ENCODE results near the gene SLX4IP. TPM values are rescaled to one million over a fixed set of nuclear protein-coding genes. Genes with fewer than 3 reads are reported as not detected.

SLX4IP gene
- polyA plus RNA-seq, 2 of the 4 experiments (the other 2 are of a cell fraction) = 3.4 to 7.5 TPM

DNA sequence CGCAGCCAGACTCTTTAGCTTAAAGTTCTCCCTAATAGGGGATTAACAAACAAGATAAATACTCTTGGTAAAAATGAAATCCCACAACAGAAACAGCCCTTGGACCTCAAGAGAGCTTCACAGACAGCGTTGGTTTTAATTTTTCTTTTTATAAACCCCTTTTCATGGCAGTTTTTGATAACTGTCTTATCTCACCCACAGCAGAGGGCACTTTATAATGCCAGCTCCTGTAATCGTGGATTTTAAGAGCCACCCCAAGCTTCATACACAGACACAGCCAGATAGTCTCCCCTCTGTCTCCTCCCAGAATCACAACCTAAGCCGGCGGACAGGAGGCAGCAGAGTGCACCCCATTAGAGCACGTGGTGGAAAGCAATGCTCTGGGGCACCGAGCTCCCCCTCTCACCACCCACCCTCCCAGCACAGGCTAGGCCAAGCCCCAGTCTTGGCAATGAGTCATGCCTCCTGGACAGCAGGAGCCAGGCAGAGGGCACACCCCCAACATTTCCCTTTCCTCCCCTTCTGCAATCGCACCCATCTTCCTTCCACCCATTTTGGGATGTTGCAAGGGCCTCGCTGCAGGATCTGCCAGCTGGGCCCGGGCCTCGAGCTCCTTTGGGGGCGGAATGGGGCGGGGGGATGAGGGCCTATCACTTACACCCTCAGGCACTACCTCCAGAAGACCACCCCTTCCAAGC lies 236.3 kb downstream of the SLX4IP start (continued):
- no peak for TF ChIP-seq NFE2L2 (conservative IDR thresholded peaks at IDR 0.05; ENCODE audit: low read length)
- no peak for TF ChIP-seq CBX8 (IDR thresholded peaks at IDR 0.05)
- TF ChIP-seq, protein P1, sequence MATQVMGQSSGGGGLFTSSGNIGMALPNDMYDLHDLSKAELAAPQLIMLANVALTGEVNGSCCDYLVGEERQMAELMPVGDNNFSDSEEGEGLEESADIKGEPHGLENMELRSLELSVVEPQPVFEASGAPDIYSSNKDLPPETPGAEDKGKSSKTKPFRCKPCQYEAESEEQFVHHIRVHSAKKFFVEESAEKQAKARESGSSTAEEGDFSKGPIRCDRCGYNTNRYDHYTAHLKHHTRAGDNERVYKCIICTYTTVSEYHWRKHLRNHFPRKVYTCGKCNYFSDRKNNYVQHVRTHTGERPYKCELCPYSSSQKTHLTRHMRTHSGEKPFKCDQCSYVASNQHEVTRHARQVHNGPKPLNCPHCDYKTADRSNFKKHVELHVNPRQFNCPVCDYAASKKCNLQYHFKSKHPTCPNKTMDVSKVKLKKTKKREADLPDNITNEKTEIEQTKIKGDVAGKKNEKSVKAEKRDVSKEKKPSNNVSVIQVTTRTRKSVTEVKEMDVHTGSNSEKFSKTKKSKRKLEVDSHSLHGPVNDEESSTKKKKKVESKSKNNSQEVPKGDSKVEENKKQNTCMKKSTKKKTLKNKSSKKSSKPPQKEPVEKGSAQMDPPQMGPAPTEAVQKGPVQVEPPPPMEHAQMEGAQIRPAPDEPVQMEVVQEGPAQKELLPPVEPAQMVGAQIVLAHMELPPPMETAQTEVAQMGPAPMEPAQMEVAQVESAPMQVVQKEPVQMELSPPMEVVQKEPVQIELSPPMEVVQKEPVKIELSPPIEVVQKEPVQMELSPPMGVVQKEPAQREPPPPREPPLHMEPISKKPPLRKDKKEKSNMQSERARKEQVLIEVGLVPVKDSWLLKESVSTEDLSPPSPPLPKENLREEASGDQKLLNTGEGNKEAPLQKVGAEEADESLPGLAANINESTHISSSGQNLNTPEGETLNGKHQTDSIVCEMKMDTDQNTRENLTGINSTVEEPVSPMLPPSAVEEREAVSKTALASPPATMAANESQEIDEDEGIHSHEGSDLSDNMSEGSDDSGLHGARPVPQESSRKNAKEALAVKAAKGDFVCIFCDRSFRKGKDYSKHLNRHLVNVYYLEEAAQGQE (IDR thresholded peaks at IDR 0.05) = peak; percentile 16; the same call in 1 of the 2 replicates
- TF ChIP-seq GATA3 (IDR thresholded peaks at IDR 0.05; ENCODE audit: borderline replicate concordance) = peak; percentile 75
- TF ChIP-seq FOSB (CRISPR knock-in tag; IDR thresholded peaks at IDR 0.05) = no peak
- TF ChIP-seq ZFP36 (IDR thresholded peaks at IDR 0.05; ENCODE audit: borderline replicate concordance, partially characterized antibody) = no peak
- no peak for TF ChIP-seq ESRRA (IDR thresholded peaks at IDR 0.05; ENCODE audit: borderline replicate concordance, low read length)
- TF ChIP-seq HEYL (CRISPR knock-in tag; IDR thresholded peaks at IDR 0.05) = no peak
- TF ChIP-seq ZNF302 (CRISPR knock-in tag; IDR thresholded peaks at IDR 0.05) = no peak
- no peak for TF ChIP-seq CHD4 (IDR thresholded peaks at IDR 0.05; ENCODE audit: borderline replicate concordance)
- no peak for TF ChIP-seq NR3C1 (IDR thresholded peaks at IDR 0.05)
- TF ChIP-seq BHLHE40 (IDR thresholded peaks at IDR 0.05; ENCODE audit: low read depth, low read length) = no peak
- no peak for TF ChIP-seq SREBF2 (IDR thresholded peaks at IDR 0.05)
- TF ChIP-seq RNF2 (IDR thresholded peaks at IDR 0.05; ENCODE audit: borderline replicate concordance, low read depth) = no peak
- peak; percentile 80 for TF ChIP-seq SMC3 (IDR thresholded peaks at IDR 0.05)
- no peak for TF ChIP-seq EHMT2 (IDR thresholded peaks at IDR 0.05; ENCODE audit: low read depth)
- TF ChIP-seq, protein P2, sequence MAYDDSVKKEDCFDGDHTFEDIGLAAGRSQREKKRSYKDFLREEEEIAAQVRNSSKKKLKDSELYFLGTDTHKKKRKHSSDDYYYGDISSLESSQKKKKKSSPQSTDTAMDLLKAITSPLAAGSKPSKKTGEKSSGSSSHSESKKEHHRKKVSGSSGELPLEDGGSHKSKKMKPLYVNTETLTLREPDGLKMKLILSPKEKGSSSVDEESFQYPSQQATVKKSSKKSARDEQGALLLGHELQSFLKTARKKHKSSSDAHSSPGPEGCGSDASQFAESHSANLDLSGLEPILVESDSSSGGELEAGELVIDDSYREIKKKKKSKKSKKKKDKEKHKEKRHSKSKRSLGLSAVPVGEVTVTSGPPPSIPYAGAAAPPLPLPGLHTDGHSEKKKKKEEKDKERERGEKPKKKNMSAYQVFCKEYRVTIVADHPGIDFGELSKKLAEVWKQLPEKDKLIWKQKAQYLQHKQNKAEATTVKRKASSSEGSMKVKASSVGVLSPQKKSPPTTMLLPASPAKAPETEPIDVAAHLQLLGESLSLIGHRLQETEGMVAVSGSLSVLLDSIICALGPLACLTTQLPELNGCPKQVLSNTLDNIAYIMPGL (CRISPR knock-in tag; IDR thresholded peaks at IDR 0.05; ENCODE audit: borderline replicate concordance) = no peak
- TF ChIP-seq CHD2 (IDR thresholded peaks at IDR 0.05; ENCODE audit: low read length, partially characterized antibody) = no peak
- TF ChIP-seq POLR2AphosphoS2 (conservative IDR thresholded peaks at IDR 0.05; ENCODE audit: low read length) = no peak
- no peak for TF ChIP-seq CBX2 (IDR thresholded peaks at IDR 0.05; ENCODE audit: borderline replicate concordance, low read depth)
- no peak; the same call in 1 of the 2 replicates for TF ChIP-seq HOXB13 (CRISPR knock-in tag; IDR thresholded peaks at IDR 0.05; ENCODE audit: low read depth)
- TF ChIP-seq ZSCAN20 (CRISPR knock-in tag; IDR thresholded peaks at IDR 0.05) = no peak
- TF ChIP-seq EP300 (IDR thresholded peaks at IDR 0.05) = peak in 1 of 2 experiments; percentile 41; a peak in 2 of 5 replicates
